ENCODE measurements around the gene BPGM.

GRCh38 chr7:134676743-134677142 is 30.1 kb downstream of the BPGM start:
- TF ChIP-seq HNRNPUL1 (IDR thresholded peaks at IDR 0.05; ENCODE audit: low read length): no peak
- TF ChIP-seq RAD21 (CRISPR knock-in tag; conservative IDR thresholded peaks at IDR 0.05 in 1 of 2, IDR thresholded peaks at IDR 0.05 in 1 of 2): no peak
- TF ChIP-seq POLR2A (conservative IDR thresholded peaks at IDR 0.05): no peak
- no peak for TF ChIP-seq ARNT (IDR thresholded peaks at IDR 0.05)
- no peak for TF ChIP-seq MAX (CRISPR knock-in tag; IDR thresholded peaks at IDR 0.05)
- TF ChIP-seq RB1 (IDR thresholded peaks at IDR 0.05; ENCODE audit: low read depth): no peak
- TF ChIP-seq EZH2 (IDR thresholded peaks at IDR 0.05; ENCODE audit: borderline replicate concordance, low read depth, low read length): no peak
- TF ChIP-seq ZNF384 (IDR thresholded peaks at IDR 0.05; ENCODE audit: low read depth, low read length): no peak
- TF ChIP-seq RFX1 (IDR thresholded peaks at IDR 0.05): no peak
- TF ChIP-seq JUNB (CRISPR knock-in tag; conservative IDR thresholded peaks at IDR 0.05): no peak
- no peak for TF ChIP-seq GABPA (tag; conservative IDR thresholded peaks at IDR 0.05; ENCODE audit: low read depth)
- TF ChIP-seq ZNF316 (IDR thresholded peaks at IDR 0.05): no peak
- no peak for TF ChIP-seq POLR2AphosphoS2 (IDR thresholded peaks at IDR 0.05; ENCODE audit: low read length)

Measured in K562 (cell line).